Neural cell (in vitro differentiated cells): Measurements from ENCODE around the gene RAD51B. TPM values are rescaled to one million over a fixed set of nuclear protein-coding genes. Genes with fewer than 3 reads are reported as not detected.

ENCODE experiments used
- H2AFZ ChIP-seq: fragments of 200-600, 300-800 bp; sonication (generic), shearing (Covaris generic); 2 replicates; pipeline ENCODE4 v1.6.0; 2014; ENCODE audit warnings: low read depth, mild to moderate bottlenecking, antibody characterized with exemption, low read length, moderate library complexity
- H3F3A ChIP-seq: fragments of 200-600 bp; shearing (Covaris generic); 2 replicates; pipeline ENCODE4 v1.6.1; 2016; ENCODE audit warnings: mild to moderate bottlenecking, moderate library complexity, mixed read lengths, antibody characterized with exemption, low read length; ENCODE audit not compliant: insufficient read depth, poor library complexity, severe bottlenecking
- H3K27ac ChIP-seq: fragments of 200-600, 300-800 bp; sonication (generic), shearing (Covaris generic); 2 replicates; pipeline ENCODE4 v1.5.1; 2014; ENCODE audit warnings: mild to moderate bottlenecking, low read length, moderate library complexity
- H3K27me3 ChIP-seq: fragments of 300-800, 200-600 bp; sonication (generic), shearing (Covaris generic); 2 replicates; pipeline ENCODE4 v1.6.0; 2014; ENCODE audit warnings: mild to moderate bottlenecking, low read depth, low read length, moderate library complexity; ENCODE audit not compliant: insufficient read depth
- H3K36me3 ChIP-seq: fragments of 300-800, 200-600 bp; sonication (generic), shearing (Covaris generic); 2 replicates; pipeline ENCODE4 v1.5.1; 2014; ENCODE audit warnings: mild to moderate bottlenecking, antibody characterized with exemption, low read length, moderate library complexity; ENCODE audit not compliant: insufficient read depth
- H3K4me2 ChIP-seq: fragments of 300-800, 200-600 bp; sonication (generic), shearing (Covaris generic); 2 replicates; pipeline ENCODE4 v1.6.0; 2014; ENCODE audit warnings: mild to moderate bottlenecking, low read length
- H3K4me3 ChIP-seq: fragments of 300-800, 200-600 bp; sonication (generic), shearing (Covaris generic); 2 replicates; pipeline ENCODE4 v1.5.1; 2014; ENCODE audit warnings: mild to moderate bottlenecking, low read length, moderate library complexity
- H3K79me2 ChIP-seq: fragments of 200-600 bp; shearing (Covaris generic); replicated peaks from 2 replicates; pipeline ENCODE4 v1.6.0; 2014; ENCODE audit warnings: mild to moderate bottlenecking, low read length, moderate library complexity; ENCODE audit not compliant: insufficient read depth
- H3K9ac ChIP-seq: fragments of 300-800, 200-600 bp; sonication (generic), shearing (Covaris generic); 2 replicates; pipeline ENCODE4 v1.6.1; 2016; ENCODE audit warnings: mild to moderate bottlenecking, low read length, mixed read lengths
- H3K9me2 ChIP-seq: fragments of 200-600 bp; shearing (Covaris generic); 2 replicates; pipeline ENCODE4 v1.6.1; 2016; ENCODE audit warnings: mild to moderate bottlenecking, low read length, mixed read lengths; ENCODE audit not compliant: insufficient read depth
- H3K9me3 ChIP-seq: fragments of 200-600, 300-800 bp; sonication (generic), shearing (Covaris generic); 2 replicates; pipeline ENCODE4 v1.6.1; 2016; ENCODE audit warnings: mild to moderate bottlenecking, mixed run types, low read length, moderate library complexity, mixed read lengths
- H4K20me1 ChIP-seq: fragments of 200-600 bp; shearing (Covaris generic); 2 replicates; pipeline ENCODE4 v1.6.1; 2016; ENCODE audit warnings: mild to moderate bottlenecking, mixed run types; ENCODE audit not compliant: insufficient read depth
- EP300 ChIP-seq: fragments of 450-650 bp; conservative IDR thresholded peaks from 2 replicates; pipeline ENCODE4 v1.6.1; 2014; ENCODE audit warnings: antibody characterized with exemption, mild to moderate bottlenecking, moderate library complexity; ENCODE audit not compliant: poor library complexity, severe bottlenecking
- EZH2 ChIP-seq: fragments of 200-600, 300-800 bp; shearing (Covaris generic), sonication (generic); IDR thresholded peaks from 2 replicates; pipeline ENCODE4 v1.6.1; 2014; ENCODE audit warnings: antibody characterized with exemption, low read length, borderline replicate concordance, mild to moderate bottlenecking; ENCODE audit not compliant: insufficient read depth, poor library complexity, severe bottlenecking
- MXI1 ChIP-seq: fragments of 450-650 bp; conservative IDR thresholded peaks from 2 replicates; pipeline ENCODE4 v1.6.1; 2014; ENCODE audit warnings: antibody characterized with exemption, mild to moderate bottlenecking; ENCODE audit not compliant: poor library complexity, severe bottlenecking
- POLR2AphosphoS5 ChIP-seq: IDR thresholded peaks from 2 replicates; pipeline ENCODE4 v1.6.1; 2012
- RAD21 ChIP-seq: fragments of 450-650 bp; conservative IDR thresholded peaks from 2 replicates; pipeline ENCODE4 v1.6.1; 2014; ENCODE audit warnings: antibody characterized with exemption, mild to moderate bottlenecking, moderate library complexity
- REST ChIP-seq: IDR thresholded peaks from 2 replicates; pipeline ENCODE4 v1.6.1; 2012; ENCODE audit warnings: borderline replicate concordance
- SMC3 ChIP-seq: fragments of 450-650 bp; conservative IDR thresholded peaks from 2 replicates; pipeline ENCODE4 v1.6.1; 2014; ENCODE audit warnings: antibody characterized with exemption, mild to moderate bottlenecking, moderate library complexity; ENCODE audit not compliant: poor library complexity
- TAF1 ChIP-seq: IDR thresholded peaks from 2 replicates; pipeline ENCODE4 v1.6.1; 2012; ENCODE audit warnings: low read depth
- polyA plus RNA-seq: library from polyadenylated mRNA; depleted of rRNA; stranded (reverse); fragments of >200 nt; gene quantifications from 2 replicates; pipeline ENCODE4 v1.2.3, GENCODE V29; 2014
- TF ChIP-seq, protein P1 (sequence below): fragments of 450-650 bp; IDR thresholded peaks from 2 replicates; pipeline ENCODE4 v1.5.1; 2014; ENCODE audit warnings: antibody characterized with exemption, mild to moderate bottlenecking, moderate library complexity; ENCODE audit not compliant: poor library complexity, severe bottlenecking

RAD51B gene
- polyA plus RNA-seq, 1 donor from 2014 or later = 3.1 TPM

DNA sequence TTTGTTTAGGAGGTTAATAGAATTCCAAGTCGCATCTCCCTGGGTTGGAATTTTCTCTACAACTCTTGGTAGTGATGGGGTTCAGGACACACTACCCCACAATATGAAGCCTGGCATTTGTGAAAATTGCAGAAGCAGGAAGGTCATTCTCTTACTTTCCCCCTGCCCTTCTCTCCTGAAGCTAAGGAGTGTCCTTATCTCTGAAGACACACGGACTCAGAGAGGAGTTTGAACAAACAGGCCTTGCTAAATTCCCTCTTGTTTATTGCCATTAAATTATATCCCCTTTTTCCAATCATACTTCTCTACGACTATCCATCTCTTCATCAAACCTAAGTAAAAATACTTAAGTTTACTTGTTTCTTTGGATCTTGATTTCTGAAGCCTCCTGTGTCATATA lies 443.0 kb downstream of the RAD51B start:
- Histone ChIP-seq H3K9me2 (no peaks in the 10 kb centered on the region), H3K27me3 (no peaks in the 10 kb centered on the region), H3K9ac (no peak overlapping the region), H3F3A (no peaks in the 10 kb centered on the region), H3K79me2 (no peaks in the 10 kb centered on the region), H3K4me3 (no peak overlapping the region), H4K20me1 (no peaks in the 10 kb centered on the region), H3K27ac (no peak overlapping the region), H3K9me3 (no peaks in the 10 kb centered on the region), H2AFZ (no peak overlapping the region), H3K4me2 (no peak overlapping the region), H3K36me3 (no peaks in the 10 kb centered on the region)
- no peak for TF ChIP-seq REST
- TF ChIP-seq POLR2AphosphoS5 = no peak
- no peak for TF ChIP-seq SMC3
- TF ChIP-seq, protein P1, sequence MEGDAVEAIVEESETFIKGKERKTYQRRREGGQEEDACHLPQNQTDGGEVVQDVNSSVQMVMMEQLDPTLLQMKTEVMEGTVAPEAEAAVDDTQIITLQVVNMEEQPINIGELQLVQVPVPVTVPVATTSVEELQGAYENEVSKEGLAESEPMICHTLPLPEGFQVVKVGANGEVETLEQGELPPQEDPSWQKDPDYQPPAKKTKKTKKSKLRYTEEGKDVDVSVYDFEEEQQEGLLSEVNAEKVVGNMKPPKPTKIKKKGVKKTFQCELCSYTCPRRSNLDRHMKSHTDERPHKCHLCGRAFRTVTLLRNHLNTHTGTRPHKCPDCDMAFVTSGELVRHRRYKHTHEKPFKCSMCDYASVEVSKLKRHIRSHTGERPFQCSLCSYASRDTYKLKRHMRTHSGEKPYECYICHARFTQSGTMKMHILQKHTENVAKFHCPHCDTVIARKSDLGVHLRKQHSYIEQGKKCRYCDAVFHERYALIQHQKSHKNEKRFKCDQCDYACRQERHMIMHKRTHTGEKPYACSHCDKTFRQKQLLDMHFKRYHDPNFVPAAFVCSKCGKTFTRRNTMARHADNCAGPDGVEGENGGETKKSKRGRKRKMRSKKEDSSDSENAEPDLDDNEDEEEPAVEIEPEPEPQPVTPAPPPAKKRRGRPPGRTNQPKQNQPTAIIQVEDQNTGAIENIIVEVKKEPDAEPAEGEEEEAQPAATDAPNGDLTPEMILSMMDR = no peak
- no peak for TF ChIP-seq EP300
- no peak for TF ChIP-seq EZH2
- no peak for TF ChIP-seq MXI1
- TF ChIP-seq RAD21 = no peak
- TF ChIP-seq TAF1 = no peak

GRCh38 chr14:68263563-68264259 lies 444.1 kb downstream of the RAD51B start:
- Histone ChIP-seq H3K27ac (no peak overlapping the region), H3K4me3 (no peak overlapping the region), H3K9ac (no peak overlapping the region), H4K20me1 (no peaks in the 10 kb centered on the region), H3K4me2 (no peak overlapping the region), H3F3A (no peaks in the 10 kb centered on the region), H3K27me3 (no peaks in the 10 kb centered on the region), H3K36me3 (no peaks in the 10 kb centered on the region), H3K9me3 (no peaks in the 10 kb centered on the region), H3K79me2 (no peaks in the 10 kb centered on the region), H2AFZ (no peak overlapping the region), H3K9me2 (no peaks in the 10 kb centered on the region)
- TF ChIP-seq REST (no peak), RAD21 (no peak), EP300 (no peak), SMC3 (no peak), POLR2AphosphoS5 (no peak), TAF1 (no peak), EZH2 (no peak), MXI1 (no peak)
- TF ChIP-seq, protein P1 = no peak
